ENCODE measurements around the gene ATP5MK.
"Not testable (repeated sequence)": the region's sequence is repeated elsewhere in the genome, so short reads cannot be mapped to it uniquely, and the experiment has no call there.

The ATP5MK gene

GRCh38 chr10:103427866-103428265, 31.6 kb upstream of the ATP5MK start:
- H3K4me3 Mint-ChIP-seq, result no peak overlapping the region
- CTCF ChIA-PET, result interaction anchor here (0.9 to 1.7 kb wide), 4 partner anchors 14 to 684 kb away, joined by 3 to 8 read pairs (median 3); no protein-coding TSS in a partner anchor
- peaks cover 71% of the 10 kb centered on the region for H3K36me3 Mint-ChIP-seq
- no peaks in the 10 kb centered on the region for H3K27me3 Mint-ChIP-seq
- no peaks in the 10 kb centered on the region for H3K9me3 Mint-ChIP-seq
- DNase-seq, result no peak
- H3K27ac Mint-ChIP-seq, result peak overlapping the region; percentile 42
- H3K4me1 Mint-ChIP-seq, result peaks cover 62% of the 10 kb centered on the region

GRCh38 chr10:103423748-103424147, 27.5 kb upstream of the ATP5MK start:
- Mint-ChIP-seq H3K36me3 (peaks cover 72% of the 10 kb centered on the region), H3K27ac (peak overlapping the region; percentile 53), H3K9me3 (no peaks in the 10 kb centered on the region), H3K27me3 (no peaks in the 10 kb centered on the region), H3K4me1 (peaks cover 22% of the 10 kb centered on the region), H3K4me3 (no peak overlapping the region)
- CTCF ChIA-PET, result interaction anchor here (0.9 to 2.6 kb wide), 6 partner anchors 26 to 62 kb away, joined by 3 to 16 read pairs (median 4); partner anchors contain the start of gene CALHM2
- no peak for DNase-seq

DNA sequence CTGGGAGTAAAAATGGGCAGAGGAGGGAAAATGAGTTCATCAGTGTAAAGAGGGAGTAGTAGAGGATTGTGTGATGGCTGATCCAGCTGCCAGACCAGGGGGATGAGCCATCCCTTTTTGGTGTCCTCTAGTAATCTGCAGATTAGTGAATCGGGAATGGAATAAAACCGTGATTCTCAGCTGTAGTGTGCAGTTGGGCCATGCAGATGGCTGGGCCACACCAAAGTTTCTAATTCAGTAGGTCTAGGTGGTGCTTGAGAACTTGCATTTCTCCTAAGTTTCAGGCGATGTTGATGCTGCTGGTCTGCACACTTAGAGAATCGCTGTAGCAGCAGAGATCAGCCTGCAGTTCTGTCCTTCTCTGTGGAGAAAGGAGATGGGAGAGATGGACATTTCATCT, 22.8 kb upstream of the ATP5MK start:
- H3K4me3 Mint-ChIP-seq, result no peak overlapping the region
- peaks cover 10% of the 10 kb centered on the region for H3K4me1 Mint-ChIP-seq
- H3K27ac Mint-ChIP-seq, result no peak overlapping the region
- CTCF ChIA-PET, result interaction anchor here (1.4 to 9.3 kb wide), 6 partner anchors 13 to 74 kb away, joined by 4 to 176 read pairs (median 7); partner anchors contain the start of genes CALHM3 and NEURL1
- DNase-seq, result no peak
- peaks cover 71% of the 10 kb centered on the region for H3K36me3 Mint-ChIP-seq
- no peaks in the 10 kb centered on the region for H3K9me3 Mint-ChIP-seq
- no peaks in the 10 kb centered on the region for H3K27me3 Mint-ChIP-seq

GRCh38 chr10:103417601-103418000, 21.3 kb upstream of the ATP5MK start:
- DNase-seq, result no peak
- no peak overlapping the region for H3K27ac Mint-ChIP-seq
- no peaks in the 10 kb centered on the region for H3K9me3 Mint-ChIP-seq
- no peak overlapping the region for H3K4me3 Mint-ChIP-seq
- H3K4me1 Mint-ChIP-seq, result peaks cover 10% of the 10 kb centered on the region
- H3K36me3 Mint-ChIP-seq, result peaks cover 69% of the 10 kb centered on the region
- CTCF ChIA-PET, result interaction anchor here (1.1 to 9.3 kb wide), 16 partner anchors 9 to 148 kb away, joined by 3 to 176 read pairs (median 7); partner anchors contain the start of genes ATP5MK, CALHM3, NEURL1 and PDCD11
- H3K27me3 Mint-ChIP-seq, result no peaks in the 10 kb centered on the region

GRCh38 chr10:103417148-103417469, 20.8 kb upstream of the ATP5MK start:
- CTCF ChIA-PET, result interaction anchor here (0.6 to 9.3 kb wide), 17 partner anchors 9 to 180 kb away, joined by 3 to 176 read pairs (median 7); partner anchors contain the start of genes ATP5MK, CALHM3, NEURL1 and PDCD11
- Mint-ChIP-seq H3K36me3 (peaks cover 66% of the 10 kb centered on the region), H3K4me1 (peaks cover 10% of the 10 kb centered on the region)
- H3K27ac Mint-ChIP-seq, H3K9me3 Mint-ChIP-seq, DNase-seq, H3K27me3 Mint-ChIP-seq, H3K4me3 Mint-ChIP-seq: not testable (repeated sequence)

GRCh38 chr10:103416436-103417147, 20.3 kb upstream of the ATP5MK start:
- Mint-ChIP-seq H3K4me1 (peaks cover 10% of the 10 kb centered on the region), H3K4me3 (no peak overlapping the region), H3K9me3 (no peaks in the 10 kb centered on the region), H3K27me3 (no peaks in the 10 kb centered on the region), H3K27ac (no peak overlapping the region), H3K36me3 (peaks cover 65% of the 10 kb centered on the region)
- CTCF ChIA-PET, result interaction anchor here (0.6 to 9.3 kb wide), 18 partner anchors 8 to 185 kb away, joined by 3 to 176 read pairs (median 6); partner anchors contain the start of genes ATP5MK, CALHM2, CALHM3 and NEURL1
- DNase-seq, result peak; percentile 81

DNA sequence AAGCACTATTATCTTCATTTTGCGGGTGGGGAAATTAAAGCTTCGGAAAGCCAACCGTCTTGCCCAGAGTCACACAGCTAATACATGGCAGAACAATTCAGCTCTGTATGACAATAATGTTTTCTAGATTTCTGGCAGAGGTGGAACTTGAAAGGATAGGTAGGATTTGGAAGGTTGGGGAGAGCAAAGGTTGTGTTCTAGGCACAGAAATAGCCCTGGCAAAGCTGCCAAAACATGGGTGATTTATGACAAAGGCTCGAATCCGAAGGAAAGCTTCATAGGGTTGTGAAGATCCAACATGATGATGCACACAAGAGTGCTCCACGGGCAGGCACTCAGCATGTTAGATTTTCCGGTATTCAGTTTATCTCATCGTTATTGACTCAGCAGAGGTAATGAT, 19.3 kb upstream of the ATP5MK start:
- peaks cover 61% of the 10 kb centered on the region for H3K36me3 Mint-ChIP-seq

GRCh38 chr10:103413564-103413963, 17.3 kb upstream of the ATP5MK start:
- Mint-ChIP-seq H3K4me1 (peaks cover 10% of the 10 kb centered on the region), H3K27ac (no peak overlapping the region), H3K4me3 (no peak overlapping the region), H3K27me3 (no peaks in the 10 kb centered on the region), H3K9me3 (no peaks in the 10 kb centered on the region), H3K36me3 (peaks cover 59% of the 10 kb centered on the region)
- CTCF ChIA-PET, result interaction anchor here (7.9 to 9.3 kb wide), 2 partner anchors 64 to 71 kb away, joined by 120 to 176 read pairs; partner anchors contain the start of gene CALHM3
- no peak for DNase-seq

More for the DNA sequence above, 19.3 kb upstream of the ATP5MK start:
- no peak for DNase-seq
- Mint-ChIP-seq H3K4me1 (peaks cover 10% of the 10 kb centered on the region), H3K27me3 (no peaks in the 10 kb centered on the region), H3K9me3 (no peaks in the 10 kb centered on the region), H3K4me3 (no peak overlapping the region), H3K27ac (no peak overlapping the region)
- CTCF ChIA-PET, result interaction anchor here (0.6 to 9.3 kb wide), 12 partner anchors 8 to 150 kb away, joined by 3 to 176 read pairs (median 7); partner anchors contain the start of genes CALHM2, CALHM3 and NEURL1

DNA sequence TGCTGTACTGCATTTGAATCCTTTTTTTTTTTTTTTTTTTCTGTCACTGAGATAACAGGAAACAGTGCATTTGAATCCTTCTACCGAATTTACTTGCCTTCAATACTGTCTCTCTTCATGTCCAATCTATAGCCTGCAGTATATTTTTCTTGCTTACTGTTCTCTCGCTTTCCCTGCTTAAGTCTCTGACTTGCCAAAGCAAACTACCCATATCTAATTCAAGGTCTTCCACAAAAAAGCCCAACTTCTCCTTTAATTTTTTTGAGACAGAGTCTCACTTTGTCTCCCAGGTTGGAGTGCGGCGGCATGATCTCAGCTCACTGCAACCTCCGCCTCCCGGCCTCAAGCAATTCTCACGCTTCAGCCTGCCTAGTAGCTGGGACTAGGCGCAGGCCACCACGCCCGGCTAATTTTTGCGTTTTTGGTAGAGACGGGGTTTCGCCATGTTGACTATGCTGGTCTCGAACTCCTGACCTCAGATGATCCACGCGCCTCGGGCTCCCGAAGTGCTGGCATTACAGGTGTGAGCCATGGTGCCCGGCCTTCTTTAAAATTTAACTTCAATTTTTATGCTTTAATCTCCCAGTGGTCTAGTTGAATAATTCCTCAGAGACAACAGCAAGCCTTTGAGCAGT, 1.0 kb upstream of the ATP5MK start:
- peak overlapping the region; percentile 92 for H3K27ac Mint-ChIP-seq
- no peaks in the 10 kb centered on the region for H3K27me3 Mint-ChIP-seq
- peaks cover 58% of the 10 kb centered on the region for H3K4me1 Mint-ChIP-seq
- H3K9me3 Mint-ChIP-seq, result no peaks in the 10 kb centered on the region
- H3K36me3 Mint-ChIP-seq, result peaks cover 39% of the 10 kb centered on the region
- H3K4me3 Mint-ChIP-seq, result peak overlapping the region; percentile 89
- peak; percentile 22 for DNase-seq
- CTCF ChIA-PET, result interaction anchor here (1.0 to 1.1 kb wide), 2 partner anchors 10 to 299 kb away, joined by 3 read pairs; no protein-coding TSS in a partner anchor

GRCh38 chr10:103396789-103397087, 463 bp upstream of the ATP5MK start:
- no peaks in the 10 kb centered on the region for H3K27me3 Mint-ChIP-seq
- DNase-seq, result no peak
- CTCF ChIA-PET, result interaction anchor here (1.3 kb wide), 1 partner anchor 21 kb away, joined by 5 read pairs; no protein-coding TSS in a partner anchor
- H3K4me1 Mint-ChIP-seq, result peaks cover 58% of the 10 kb centered on the region
- H3K9me3 Mint-ChIP-seq, result no peaks in the 10 kb centered on the region
- H3K36me3 Mint-ChIP-seq, result peaks cover 39% of the 10 kb centered on the region
- H3K4me3 Mint-ChIP-seq, result peak overlapping the region; percentile 89
- H3K27ac Mint-ChIP-seq, result peak overlapping the region; percentile 92

- CTCF ChIA-PET, result interaction anchor here (1.3 to 1.5 kb wide), 3 partner anchors 12 to 27 kb away, joined by 4 to 5 read pairs (median 5); no protein-coding TSS in a partner anchor
- Mint-ChIP-seq H3K4me1 (peaks cover 58% of the 10 kb centered on the region), H3K27ac (peak overlapping the region; percentile 92), H3K9me3 (no peaks in the 10 kb centered on the region), H3K4me3 (peak overlapping the region; percentile 89), H3K36me3 (peaks cover 43% of the 10 kb centered on the region), H3K27me3 (no peaks in the 10 kb centered on the region)
- DNase-seq, result peak; percentile 32
Measured at GRCh38 chr10:103395754-103396066, 565 bp downstream of the ATP5MK start.

DNA sequence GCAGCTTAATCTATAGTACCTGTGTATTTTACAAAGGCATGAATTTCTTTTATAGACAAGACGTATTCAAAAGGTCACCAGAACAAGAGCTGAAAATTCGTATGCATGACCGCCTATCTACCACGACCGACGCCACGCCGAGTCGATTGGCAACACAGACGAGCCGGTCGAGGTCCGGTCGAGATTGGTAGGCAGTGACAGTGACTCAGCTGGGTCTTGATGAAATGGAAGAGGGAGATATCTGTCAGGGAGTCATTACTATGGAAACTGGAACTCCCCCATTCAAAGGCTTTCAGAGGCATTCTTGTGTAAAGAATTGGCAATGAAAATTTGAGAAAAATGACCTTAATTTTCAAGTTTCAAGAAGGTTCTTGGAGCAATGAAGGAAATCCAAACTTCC, 2.1 kb downstream of the ATP5MK start:
- peaks cover 34% of the 10 kb centered on the region for H3K36me3 Mint-ChIP-seq
- H3K4me1 Mint-ChIP-seq, result peaks cover 51% of the 10 kb centered on the region
- H3K9me3 Mint-ChIP-seq, result no peaks in the 10 kb centered on the region
- H3K27me3 Mint-ChIP-seq, result no peaks in the 10 kb centered on the region
- no peak overlapping the region for H3K27ac Mint-ChIP-seq
- CTCF ChIA-PET, result interaction anchor here (1.1 kb wide), 1 partner anchor 26 kb away, joined by 3 read pairs; no protein-coding TSS in a partner anchor
- H3K4me3 Mint-ChIP-seq, result peak overlapping the region; percentile 57
- DNase-seq, result no peak

- CTCF ChIA-PET, result no interaction called here
- no peaks in the 10 kb centered on the region for H3K9me3 Mint-ChIP-seq
- no peaks in the 10 kb centered on the region for H3K4me1 Mint-ChIP-seq
- DNase-seq, result no peak
- peaks cover 42% of the 10 kb centered on the region for H3K36me3 Mint-ChIP-seq
- no peak overlapping the region for H3K27ac Mint-ChIP-seq
- no peaks in the 10 kb centered on the region for H3K27me3 Mint-ChIP-seq
- no peak overlapping the region for H3K4me3 Mint-ChIP-seq
Measured at GRCh38 chr10:103382769-103383168, 13.5 kb downstream of the ATP5MK start.

- Mint-ChIP-seq H3K36me3 (peaks cover 30% of the 10 kb centered on the region), H3K4me1 (peaks cover 37% of the 10 kb centered on the region), H3K4me3 (no peak overlapping the region), H3K9me3 (no peaks in the 10 kb centered on the region), H3K27me3 (no peaks in the 10 kb centered on the region), H3K27ac (no peak overlapping the region)
- CTCF ChIA-PET, result no interaction called here
- DNase-seq, result no peak
Measured at GRCh38 chr10:103374263-103374662, 22.0 kb downstream of the ATP5MK start.

Measured in activated naive CD4-positive, alpha-beta T cell treated with anti-CD3 and anti-CD28 coated beads, Interleukin-2, amount 10 ng/mL, durations not matched to agents 7 days and 5 days (primary cell).